ENCODE results near the gene SREK1IP1. TPM values are rescaled to one million over a fixed set of nuclear protein-coding genes. Genes with fewer than 3 reads are reported as not detected.

SREK1IP1 gene
- total and polyA plus RNA-seq, 10 of the 15 experiments (the other 5 are each of a cell fraction or from before 2014, with no cell fraction given): 9.1 to 60.3 (median 26.9) TPM

DNA sequence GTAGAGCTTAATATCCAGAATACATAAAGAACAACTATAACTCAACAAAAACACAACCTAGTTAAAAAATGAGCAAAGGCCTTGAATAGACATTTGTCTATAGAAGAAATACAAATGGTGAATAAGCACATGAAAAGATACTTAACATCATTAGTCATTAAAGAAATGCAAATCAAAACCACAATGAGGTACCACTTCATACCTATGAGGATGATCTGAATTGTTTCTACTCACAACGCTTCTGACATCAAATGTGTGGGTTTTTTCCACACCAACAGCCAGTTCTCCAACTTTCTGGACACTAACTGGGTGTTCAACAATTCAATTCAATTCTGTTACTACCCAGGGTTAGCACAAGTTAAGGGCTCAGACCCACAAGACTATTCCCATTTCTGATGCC, 22.0 kb downstream of the SREK1IP1 start (continued):
- TF ChIP-seq, protein P1, sequence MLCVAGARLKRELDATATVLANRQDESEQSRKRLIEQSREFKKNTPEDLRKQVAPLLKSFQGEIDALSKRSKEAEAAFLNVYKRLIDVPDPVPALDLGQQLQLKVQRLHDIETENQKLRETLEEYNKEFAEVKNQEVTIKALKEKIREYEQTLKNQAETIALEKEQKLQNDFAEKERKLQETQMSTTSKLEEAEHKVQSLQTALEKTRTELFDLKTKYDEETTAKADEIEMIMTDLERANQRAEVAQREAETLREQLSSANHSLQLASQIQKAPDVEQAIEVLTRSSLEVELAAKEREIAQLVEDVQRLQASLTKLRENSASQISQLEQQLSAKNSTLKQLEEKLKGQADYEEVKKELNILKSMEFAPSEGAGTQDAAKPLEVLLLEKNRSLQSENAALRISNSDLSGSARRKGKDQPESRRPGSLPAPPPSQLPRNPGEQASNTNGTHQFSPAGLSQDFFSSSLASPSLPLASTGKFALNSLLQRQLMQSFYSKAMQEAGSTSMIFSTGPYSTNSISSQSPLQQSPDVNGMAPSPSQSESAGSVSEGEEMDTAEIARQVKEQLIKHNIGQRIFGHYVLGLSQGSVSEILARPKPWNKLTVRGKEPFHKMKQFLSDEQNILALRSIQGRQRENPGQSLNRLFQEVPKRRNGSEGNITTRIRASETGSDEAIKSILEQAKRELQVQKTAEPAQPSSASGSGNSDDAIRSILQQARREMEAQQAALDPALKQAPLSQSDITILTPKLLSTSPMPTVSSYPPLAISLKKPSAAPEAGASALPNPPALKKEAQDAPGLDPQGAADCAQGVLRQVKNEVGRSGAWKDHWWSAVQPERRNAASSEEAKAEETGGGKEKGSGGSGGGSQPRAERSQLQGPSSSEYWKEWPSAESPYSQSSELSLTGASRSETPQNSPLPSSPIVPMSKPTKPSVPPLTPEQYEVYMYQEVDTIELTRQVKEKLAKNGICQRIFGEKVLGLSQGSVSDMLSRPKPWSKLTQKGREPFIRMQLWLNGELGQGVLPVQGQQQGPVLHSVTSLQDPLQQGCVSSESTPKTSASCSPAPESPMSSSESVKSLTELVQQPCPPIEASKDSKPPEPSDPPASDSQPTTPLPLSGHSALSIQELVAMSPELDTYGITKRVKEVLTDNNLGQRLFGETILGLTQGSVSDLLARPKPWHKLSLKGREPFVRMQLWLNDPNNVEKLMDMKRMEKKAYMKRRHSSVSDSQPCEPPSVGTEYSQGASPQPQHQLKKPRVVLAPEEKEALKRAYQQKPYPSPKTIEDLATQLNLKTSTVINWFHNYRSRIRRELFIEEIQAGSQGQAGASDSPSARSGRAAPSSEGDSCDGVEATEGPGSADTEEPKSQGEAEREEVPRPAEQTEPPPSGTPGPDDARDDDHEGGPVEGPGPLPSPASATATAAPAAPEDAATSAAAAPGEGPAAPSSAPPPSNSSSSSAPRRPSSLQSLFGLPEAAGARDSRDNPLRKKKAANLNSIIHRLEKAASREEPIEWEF (IDR thresholded peaks at IDR 0.05; ENCODE audit: insufficient replicate concordance, low read depth, low read length): no peak
- no peak for TF ChIP-seq WRNIP1 (IDR thresholded peaks at IDR 0.05; ENCODE audit: borderline replicate concordance, low read depth, low read length)

DNA sequence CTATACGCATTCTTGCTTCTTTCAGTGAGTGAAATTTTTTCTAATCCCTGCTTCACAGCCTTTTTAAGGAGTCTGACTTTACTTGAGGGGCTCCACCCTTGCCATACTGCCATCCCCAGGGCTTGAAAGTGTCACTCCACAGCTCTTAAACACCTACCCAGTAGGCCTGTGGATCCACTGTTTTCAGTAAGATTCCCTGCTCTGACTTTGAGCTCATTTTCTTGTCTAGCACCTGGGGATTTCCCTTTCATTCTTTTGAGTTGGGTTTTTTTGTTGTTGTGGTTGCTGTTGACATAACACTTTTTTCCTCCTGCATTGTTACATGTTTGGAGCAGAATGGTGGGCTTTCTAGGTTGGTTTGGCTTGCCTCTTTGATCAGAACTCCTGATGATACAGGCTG, 23.6 kb downstream of the SREK1IP1 start:
- no peak overlapping the region for H3K4me3 ChIP-seq
- H3K27ac ChIP-seq (ENCODE audit: control insufficient read depth, insufficient read depth): no peak overlapping the region
- WGBS (ENCODE audit: insufficient coverage, insufficient replicate concordance, low lambda C conversion rate, missing lambda C conversion rate): 96% methylated on average over 1 of the region's 1 CpG
- TF ChIP-seq STAT1 (conservative IDR thresholded peaks at IDR 0.05): no peak
- no peak for TF ChIP-seq NFYA (IDR thresholded peaks at IDR 0.05; ENCODE audit: borderline replicate concordance, low read depth, low read length)
- no peak for TF ChIP-seq TBL1XR1 (IDR thresholded peaks at IDR 0.05; ENCODE audit: low read depth, low read length)
- peak; percentile 31; the same call in 1 of the 2 replicates for TF ChIP-seq RUNX3 (IDR thresholded peaks at IDR 0.05; ENCODE audit: low read length)
- H3K27me3 ChIP-seq (replicated peaks in 1 of 2; ENCODE audit: control insufficient read depth in 2 of 2, insufficient read depth in 2 of 2, low read length in 1 of 2): no peaks in the 10 kb centered on the region
- H3K9ac ChIP-seq (ENCODE audit: control insufficient read depth, insufficient read depth, low read length): no peak overlapping the region
- H3K4me2 ChIP-seq (ENCODE audit: control insufficient read depth, insufficient read depth): no peak overlapping the region
- H3K79me2 ChIP-seq (ENCODE audit: control insufficient read depth, insufficient read depth, low read length): no peaks in the 10 kb centered on the region
- ChIA-PET RAD21 (ENCODE audit: unreplicated experiment) (no interaction called here), CTCF (interaction anchor here (0.8 to 1.5 kb wide), 3 partner anchors 13 to 171 kb away, joined by 3 to 4 read pairs (median 3); no protein-coding TSS in a partner anchor), SMC1A (ENCODE audit: uncharacterized antibody, unreplicated experiment) (interaction anchor here (0.7 to 1.6 kb wide), 3 partner anchors 23 to 594 kb away, joined by 3 read pairs; no protein-coding TSS in a partner anchor), POLR2A (no interaction called here)
- peak; percentile 47 for ATAC-seq
- no peaks in the 10 kb centered on the region for H4K20me1 ChIP-seq (ENCODE audit: control insufficient read depth, insufficient read depth)
- DNase-seq (ENCODE audit: low read depth, low spot score): no peak
- H3K4me1 ChIP-seq (ENCODE audit: control insufficient read depth, insufficient read depth, low read length): peaks cover 4% of the 10 kb centered on the region; the same call in 1 of the 2 replicates
- no peak overlapping the region for H2AFZ ChIP-seq (ENCODE audit: control insufficient read depth, low read depth, low read length)
- in situ Hi-C loops (cut with MboI) (no loop called here), intact Hi-C loops (cut with micrococcal nuclease; ENCODE audit: unreplicated experiment) (no loop called here)
- FAIRE-seq: no peak
- no TSS peak for BruUV-seq (replicated peaks)
- H3K36me3 ChIP-seq (ENCODE audit: control insufficient read depth in 2 of 2, insufficient read depth in 2 of 2, low read length in 1 of 2): peaks cover 0 to 2% of the 10 kb centered on the region in 2 experiments; a peak in 1 of 4 replicates
- no peaks in the 10 kb centered on the region for H3K9me3 ChIP-seq (replicated peaks; ENCODE audit: control insufficient read depth, insufficient read depth, low read length)

Measured in GM12878 (cell line).